Stomach (tissue), 4 donors: ENCODE results near the gene MED10.
"Not testable (repeated sequence)": the region's sequence is repeated elsewhere in the genome, so short reads cannot be mapped to it uniquely, and the experiment has no call there.

ENCODE experiments used
- POLR2A ChIP-seq, 4 donors: fragments of 450-650 bp; IDR thresholded peaks; one replicate each; pipeline ENCODE4 v1.6.1; 2016; ENCODE audit warnings: antibody characterized with exemption in 4 of 4, control low read depth in 2 of 4, mild to moderate bottlenecking in 1 of 4, moderate library complexity in 1 of 4
- TF ChIP-seq, protein P1 (sequence below), 7 experiments: fragments of 450-650 bp in 4 of 7; fragments of 200-600 bp in 3 of 7; sonication (generic) in 3 of 7; IDR thresholded peaks; one replicate each; pipeline ENCODE4 v1.5.1; 2016 to 2019; ENCODE audit warnings: antibody characterized with exemption in 7 of 7, control low read depth in 2 of 7, mild to moderate bottlenecking in 1 of 7

DNA sequence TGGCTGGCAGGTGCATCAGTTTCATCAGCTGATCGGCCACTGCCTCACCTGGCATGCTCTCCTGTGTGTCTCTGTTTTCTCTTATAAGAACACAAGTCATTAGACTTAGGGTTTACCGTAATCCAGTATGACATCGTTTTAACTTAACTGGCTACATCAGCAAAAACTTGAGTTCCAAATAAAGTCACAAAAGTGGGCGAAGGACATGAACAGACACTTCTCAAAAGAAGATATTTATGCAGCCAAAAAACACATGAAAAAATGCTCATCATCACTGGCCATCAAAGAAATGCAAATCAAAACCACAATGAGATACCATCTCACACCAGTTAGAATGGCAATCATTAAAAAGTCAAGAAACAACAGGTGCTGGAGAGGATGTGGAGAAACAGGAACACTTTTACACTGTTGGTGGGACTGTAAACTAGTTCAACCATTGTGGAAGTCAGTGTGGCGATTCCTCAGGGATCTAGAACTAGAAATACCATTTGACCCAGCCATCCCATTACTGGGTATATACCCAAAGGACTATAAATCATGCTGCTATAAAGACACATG lies 14.8 kb downstream of the MED10 start:
- TF ChIP-seq, protein P1, sequence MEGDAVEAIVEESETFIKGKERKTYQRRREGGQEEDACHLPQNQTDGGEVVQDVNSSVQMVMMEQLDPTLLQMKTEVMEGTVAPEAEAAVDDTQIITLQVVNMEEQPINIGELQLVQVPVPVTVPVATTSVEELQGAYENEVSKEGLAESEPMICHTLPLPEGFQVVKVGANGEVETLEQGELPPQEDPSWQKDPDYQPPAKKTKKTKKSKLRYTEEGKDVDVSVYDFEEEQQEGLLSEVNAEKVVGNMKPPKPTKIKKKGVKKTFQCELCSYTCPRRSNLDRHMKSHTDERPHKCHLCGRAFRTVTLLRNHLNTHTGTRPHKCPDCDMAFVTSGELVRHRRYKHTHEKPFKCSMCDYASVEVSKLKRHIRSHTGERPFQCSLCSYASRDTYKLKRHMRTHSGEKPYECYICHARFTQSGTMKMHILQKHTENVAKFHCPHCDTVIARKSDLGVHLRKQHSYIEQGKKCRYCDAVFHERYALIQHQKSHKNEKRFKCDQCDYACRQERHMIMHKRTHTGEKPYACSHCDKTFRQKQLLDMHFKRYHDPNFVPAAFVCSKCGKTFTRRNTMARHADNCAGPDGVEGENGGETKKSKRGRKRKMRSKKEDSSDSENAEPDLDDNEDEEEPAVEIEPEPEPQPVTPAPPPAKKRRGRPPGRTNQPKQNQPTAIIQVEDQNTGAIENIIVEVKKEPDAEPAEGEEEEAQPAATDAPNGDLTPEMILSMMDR (IDR thresholded peaks at IDR 0.05), result not testable (repeated sequence)
- not testable (repeated sequence) for TF ChIP-seq POLR2A (IDR thresholded peaks at IDR 0.05)
